Activated T-cell treated with anti-CD3 and anti-CD28 coated beads, Interleukin-2, amount 50 U/mL, for 72 hours (primary cell): ENCODE data around the gene RAB27B. TPM values are rescaled to one million over a fixed set of nuclear protein-coding genes. Genes with fewer than 3 reads are reported as not detected.
A peak's percentile ranks its signal among the peaks of the same experiment; 100 is the strongest.
"Not testable (repeated sequence)": the region's sequence is repeated elsewhere in the genome, so short reads cannot be mapped to it uniquely, and the experiment has no call there.

Source experiments
- ATAC-seq, 2 donors: fragments of 150-1000 bp; cut with Tn5 transposase; replicated peaks in 1 of 2; 2 replicates each; pipeline ENCODE4 v1.10.0; 2021; ENCODE audit warnings: moderate library complexity in 2 of 2, mild to moderate bottlenecking in 1 of 2
- DNase-seq, 2 donors: peaks; one replicate each; pipeline ENCODE4 v3.0.0; 2021 to 2022; ENCODE audit warnings: mixed read lengths in 1 of 2
- H3K27ac Mint-ChIP-seq: one replicate; pipeline ENCODE4 v1.8.0; 2022; ENCODE audit warnings: mild to moderate bottlenecking, moderate library complexity, mixed read lengths
- H3K27me3 Mint-ChIP-seq: one replicate; pipeline ENCODE4 v1.8.0; 2022; ENCODE audit warnings: low read depth, mixed read lengths
- H3K36me3 Mint-ChIP-seq, 2 donors: one replicate each; pipeline ENCODE4 v1.8.0; 2022; ENCODE audit warnings: mixed read lengths in 2 of 2, mild to moderate bottlenecking in 1 of 2; ENCODE audit not compliant: insufficient read depth in 2 of 2
- H3K4me1 Mint-ChIP-seq: one replicate; pipeline ENCODE4 v1.8.0; 2022; ENCODE audit warnings: low read depth, mixed read lengths
- H3K4me3 Mint-ChIP-seq, 2 donors: one replicate each; pipeline ENCODE4 v1.8.0; 2022; ENCODE audit warnings: mild to moderate bottlenecking in 2 of 2, mixed read lengths in 2 of 2, moderate library complexity in 2 of 2
- H3K9me3 Mint-ChIP-seq, 2 donors: one replicate each; pipeline ENCODE4 v1.8.0; 2022; ENCODE audit warnings: mixed read lengths in 2 of 2
- total RNA-seq, 2 donors: library from RNA; stranded (reverse); gene quantifications; one replicate each; pipeline ENCODE4 v1.2.3, GENCODE V29; 2022

The RAB27B gene
- total RNA-seq, 2 donors from 2014 or later: 0.14 to 0.19 TPM

GRCh38 chr18:54855050-54855449, 26.8 kb downstream of the RAB27B start:
- not testable (repeated sequence) for H3K4me3 Mint-ChIP-seq, DNase-seq, H3K27ac Mint-ChIP-seq, ATAC-seq, H3K36me3 Mint-ChIP-seq, H3K27me3 Mint-ChIP-seq, H3K9me3 Mint-ChIP-seq
- H3K4me1 Mint-ChIP-seq: peaks cover 20% of the 10 kb centered on the region

- ATAC-seq: no peak
- peaks cover 20% of the 10 kb centered on the region for H3K4me1 Mint-ChIP-seq
- DNase-seq: no peak
- H3K27me3 Mint-ChIP-seq: no peaks in the 10 kb centered on the region
- peak overlapping the region; percentile 34 for H3K27ac Mint-ChIP-seq
- no peak overlapping the region for H3K4me3 Mint-ChIP-seq
- no peaks in the 10 kb centered on the region for H3K9me3 Mint-ChIP-seq
- H3K36me3 Mint-ChIP-seq: no peaks in the 10 kb centered on the region
These were observed 27.9 kb downstream of the RAB27B start for GRCh38 chr18:54856105-54856646.

GRCh38 chr18:54857499-54857898, 29.2 kb downstream of the RAB27B start:
- Mint-ChIP-seq H3K4me1 (peaks cover 15% of the 10 kb centered on the region), H3K36me3 (no peaks in the 10 kb centered on the region), H3K9me3 (no peaks in the 10 kb centered on the region), H3K27ac (no peak overlapping the region), H3K4me3 (no peak overlapping the region), H3K27me3 (no peaks in the 10 kb centered on the region)
- DNase-seq: no peak
- no peak for ATAC-seq

DNA sequence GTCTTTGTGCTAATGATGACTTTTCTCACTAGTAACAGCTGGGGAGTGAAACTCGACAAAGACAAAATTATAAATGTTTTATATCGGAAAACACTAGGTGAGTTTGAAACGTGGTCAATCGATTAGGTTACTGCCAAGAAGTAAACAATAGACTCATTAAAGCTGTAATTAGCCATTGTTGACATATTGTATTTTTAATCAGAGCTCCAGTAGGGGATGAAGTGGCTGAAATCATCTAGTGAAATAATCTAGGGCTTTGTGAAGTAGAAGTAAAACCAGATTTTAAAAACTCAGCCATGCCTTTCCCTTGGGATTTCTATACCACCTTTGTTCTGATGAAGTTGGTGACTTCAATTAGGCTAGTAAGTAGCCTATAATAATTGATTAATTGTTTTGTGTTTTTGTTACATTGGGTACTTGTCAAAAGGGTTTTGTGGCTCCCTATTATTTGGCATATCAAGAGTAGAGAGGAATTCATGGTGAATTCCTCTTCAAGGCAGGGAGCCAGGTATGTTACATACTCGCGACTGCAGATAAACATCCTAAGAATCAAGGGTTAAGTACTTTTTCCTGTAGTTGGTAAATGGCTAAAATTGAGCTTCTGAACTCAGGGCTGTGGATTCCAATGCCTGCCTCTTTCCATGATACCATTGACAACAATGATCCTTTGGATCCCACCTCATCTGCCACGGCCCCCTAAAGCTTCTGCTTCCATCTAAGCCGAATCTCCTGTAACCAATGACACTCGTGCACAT, 31.6 kb downstream of the RAB27B start:
- ATAC-seq: no peak
- no peaks in the 10 kb centered on the region for H3K36me3 Mint-ChIP-seq
- no peak for DNase-seq
- no peaks in the 10 kb centered on the region for H3K27me3 Mint-ChIP-seq
- no peaks in the 10 kb centered on the region for H3K4me1 Mint-ChIP-seq
- H3K4me3 Mint-ChIP-seq: no peak overlapping the region
- H3K27ac Mint-ChIP-seq: no peak overlapping the region
- H3K9me3 Mint-ChIP-seq: no peaks in the 10 kb centered on the region

GRCh38 chr18:54860941-54861340, 32.7 kb downstream of the RAB27B start:
- DNase-seq: no peak
- Mint-ChIP-seq H3K4me3 (no peak overlapping the region), H3K4me1 (no peaks in the 10 kb centered on the region), H3K9me3 (no peaks in the 10 kb centered on the region), H3K36me3 (no peaks in the 10 kb centered on the region), H3K27ac (no peak overlapping the region), H3K27me3 (no peaks in the 10 kb centered on the region)
- ATAC-seq: no peak

DNA sequence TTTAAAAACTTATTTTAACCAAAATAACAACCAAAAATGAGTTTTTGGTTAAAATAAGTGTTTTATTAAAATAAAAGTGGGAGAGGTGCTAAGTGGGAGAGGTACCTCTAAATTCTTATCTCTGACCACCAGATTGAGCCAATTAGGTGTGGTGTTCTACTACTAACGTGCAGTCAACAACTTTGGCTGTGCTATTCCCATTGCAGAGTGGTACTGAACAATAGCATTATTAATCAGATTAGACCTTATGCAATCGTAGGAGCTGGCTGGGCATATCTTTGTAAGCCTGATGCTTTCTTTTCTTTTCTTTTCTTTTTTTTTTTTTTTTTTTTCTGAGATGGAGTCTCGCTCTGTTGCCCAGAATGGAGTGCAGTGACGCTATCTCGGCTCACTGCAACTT, 38.9 kb downstream of the RAB27B start:
- Mint-ChIP-seq H3K27me3 (no peaks in the 10 kb centered on the region), H3K4me1 (no peaks in the 10 kb centered on the region), H3K4me3 (no peak overlapping the region), H3K9me3 (no peaks in the 10 kb centered on the region), H3K27ac (no peak overlapping the region), H3K36me3 (peaks cover 0 to 1% of the 10 kb centered on the region in 2 donors)
- ATAC-seq (no peak), DNase-seq (no peak)

DNA sequence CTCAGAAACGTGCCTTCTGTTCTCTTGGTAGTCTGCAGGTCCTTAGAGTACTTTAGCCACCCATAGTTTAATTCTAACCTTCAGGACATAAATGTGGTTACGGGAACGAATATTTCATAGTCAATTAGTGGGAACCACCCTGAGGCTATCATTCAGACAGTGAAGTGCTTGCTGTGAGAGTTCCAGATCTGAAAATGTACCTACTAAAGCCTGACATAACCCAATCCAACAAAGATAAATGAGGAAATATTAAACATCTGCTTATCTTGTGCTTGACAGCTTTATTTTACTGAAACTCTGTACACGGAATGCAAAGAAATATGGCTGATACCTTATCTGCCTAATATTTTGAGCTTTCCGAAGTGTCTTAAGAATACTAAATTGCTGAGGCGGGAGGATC, 43.0 kb downstream of the RAB27B start:
- no peak overlapping the region for H3K4me3 Mint-ChIP-seq
- no peaks in the 10 kb centered on the region for H3K4me1 Mint-ChIP-seq

GRCh38 chr18:54872681-54873080, 44.4 kb downstream of the RAB27B start:
- ATAC-seq (no peak), DNase-seq (no peak)
- H3K36me3 Mint-ChIP-seq: peaks cover 0 to 1% of the 10 kb centered on the region in 2 donors
- H3K4me3 Mint-ChIP-seq: no peak overlapping the region
- H3K4me1 Mint-ChIP-seq: no peaks in the 10 kb centered on the region
- no peak overlapping the region for H3K27ac Mint-ChIP-seq
- no peaks in the 10 kb centered on the region for H3K9me3 Mint-ChIP-seq
- H3K27me3 Mint-ChIP-seq: no peaks in the 10 kb centered on the region

More for the DNA sequence above, 43.0 kb downstream of the RAB27B start:
- no peaks in the 10 kb centered on the region for H3K27me3 Mint-ChIP-seq
- H3K27ac Mint-ChIP-seq: no peak overlapping the region
- ATAC-seq (no peak), DNase-seq (no peak)
- peaks cover 0 to 1% of the 10 kb centered on the region in 2 donors for H3K36me3 Mint-ChIP-seq
- H3K9me3 Mint-ChIP-seq: no peaks in the 10 kb centered on the region

GRCh38 chr18:54873884-54874255, 45.6 kb downstream of the RAB27B start:
- Mint-ChIP-seq H3K9me3 (no peaks in the 10 kb centered on the region), H3K4me1 (no peaks in the 10 kb centered on the region), H3K27me3 (no peaks in the 10 kb centered on the region), H3K27ac (no peak overlapping the region), H3K4me3 (no peak overlapping the region), H3K36me3 (no peaks in the 10 kb centered on the region)
- no peak for DNase-seq
- no peak for ATAC-seq

- no peaks in the 10 kb centered on the region for H3K27me3 Mint-ChIP-seq
- H3K9me3 Mint-ChIP-seq: no peaks in the 10 kb centered on the region
- H3K4me1 Mint-ChIP-seq: no peaks in the 10 kb centered on the region
- H3K36me3 Mint-ChIP-seq: no peaks in the 10 kb centered on the region
- ATAC-seq (no peak), DNase-seq (no peak)
- H3K4me3 Mint-ChIP-seq: no peak overlapping the region
- no peak overlapping the region for H3K27ac Mint-ChIP-seq
These were observed 46.8 kb downstream of the RAB27B start for GRCh38 chr18:54875063-54875462.

DNA sequence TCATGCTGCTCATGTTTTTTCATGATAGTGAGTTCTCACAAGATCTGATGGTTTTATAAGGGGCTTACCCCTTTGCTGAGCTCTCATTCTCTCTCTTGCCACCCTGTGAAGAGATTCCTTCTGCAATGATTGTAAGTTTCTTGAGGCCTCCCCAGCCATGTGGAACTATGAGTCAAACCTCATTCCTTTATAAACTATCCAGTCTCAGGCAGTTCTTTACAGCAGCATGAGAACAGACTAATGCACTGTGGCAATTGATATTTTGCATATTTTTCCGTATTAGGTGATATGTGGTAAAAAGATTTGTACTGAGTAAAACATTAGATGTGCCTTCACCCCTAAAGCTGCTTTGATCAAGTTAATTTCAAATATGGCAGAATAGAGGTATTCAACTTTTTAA, 48.8 kb downstream of the RAB27B start:
- ATAC-seq (no peak), DNase-seq (no peak)
- Mint-ChIP-seq H3K36me3 (no peaks in the 10 kb centered on the region), H3K4me3 (no peak overlapping the region), H3K27ac (no peak overlapping the region), H3K27me3 (no peaks in the 10 kb centered on the region), H3K9me3 (no peaks in the 10 kb centered on the region), H3K4me1 (no peaks in the 10 kb centered on the region)

DNA sequence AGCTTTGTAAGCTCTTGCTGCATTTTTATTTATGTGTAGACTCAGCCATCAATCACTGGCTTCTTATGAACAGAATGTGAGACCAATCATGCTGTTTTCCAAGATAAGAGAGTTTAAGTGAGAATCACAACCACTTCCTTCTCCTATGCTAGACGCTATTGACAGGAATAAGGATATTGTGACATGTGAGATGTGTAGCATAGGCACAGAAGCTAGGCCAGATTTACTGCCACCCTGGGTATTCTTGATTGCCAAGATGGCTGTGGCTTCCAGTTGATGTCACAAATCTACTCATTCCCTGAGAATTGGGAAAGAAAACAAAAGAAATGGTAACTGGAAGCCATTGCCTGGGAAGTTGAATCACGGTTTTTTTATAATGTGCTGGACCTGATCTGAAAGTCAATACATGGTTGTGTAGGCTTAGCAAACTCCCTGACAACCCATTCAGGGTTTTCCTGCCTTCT, 49.9 kb downstream of the RAB27B start:
- no peak for DNase-seq
- H3K27ac Mint-ChIP-seq: no peak overlapping the region

DNA sequence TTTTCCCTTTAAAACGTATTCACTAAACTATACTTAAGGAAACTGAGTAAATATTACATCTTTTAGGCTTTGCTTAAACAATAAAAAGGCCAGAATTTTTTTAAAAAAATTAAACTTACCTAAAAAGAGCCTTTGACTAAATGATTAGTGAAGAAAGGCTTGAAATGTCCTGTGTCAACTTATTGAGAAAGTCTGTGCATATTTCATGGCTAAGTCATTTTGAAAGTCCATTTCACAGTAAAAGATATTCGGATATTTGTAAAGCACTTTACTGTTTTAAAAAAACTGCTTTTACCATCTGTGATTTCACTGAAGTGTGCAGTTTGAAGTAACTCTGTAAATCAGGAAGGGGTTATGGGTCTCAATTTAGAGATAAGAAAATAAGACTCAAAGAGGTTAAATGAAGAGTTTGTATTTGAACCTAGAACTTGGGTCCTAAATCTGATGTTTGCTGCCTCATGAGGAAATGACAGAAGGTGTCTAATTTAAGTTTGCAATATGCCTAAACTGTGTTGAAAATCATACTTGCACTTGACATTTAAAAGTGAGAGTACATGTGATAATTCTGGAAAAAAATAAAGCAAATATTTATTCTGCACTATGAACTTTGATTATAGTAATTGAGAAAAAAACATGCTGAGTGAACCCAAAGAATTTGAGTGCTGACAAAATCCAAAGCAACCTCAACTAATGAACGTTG, 50.5 kb downstream of the RAB27B start:
- H3K36me3 Mint-ChIP-seq: no peaks in the 10 kb centered on the region
- DNase-seq (no peak), ATAC-seq (no peak)
- H3K9me3 Mint-ChIP-seq: no peaks in the 10 kb centered on the region
- H3K4me3 Mint-ChIP-seq: no peak overlapping the region
- peaks cover 5% of the 10 kb centered on the region for H3K27me3 Mint-ChIP-seq
- no peaks in the 10 kb centered on the region for H3K4me1 Mint-ChIP-seq
- no peak overlapping the region for H3K27ac Mint-ChIP-seq

More for the DNA sequence above, 49.9 kb downstream of the RAB27B start:
- peaks cover 5% of the 10 kb centered on the region for H3K27me3 Mint-ChIP-seq
- H3K36me3 Mint-ChIP-seq: no peaks in the 10 kb centered on the region
- no peak for ATAC-seq
- H3K4me1 Mint-ChIP-seq: no peaks in the 10 kb centered on the region
- no peaks in the 10 kb centered on the region for H3K9me3 Mint-ChIP-seq
- H3K4me3 Mint-ChIP-seq: no peak overlapping the region
